HCT116 (cell line): ENCODE results near the gene HMGN1. TPM values are rescaled to one million over a fixed set of nuclear protein-coding genes. Genes with fewer than 3 reads are reported as not detected.

Source experiments
- ATAC-seq: fragments of 200-7000 bp; cut with Tn5 transposase; 2 replicates; pipeline ENCODE4 v1.9.1; 2020; ENCODE audit warnings: mild to moderate bottlenecking, moderate library complexity
- BruUV-seq: library from RNA; stranded (reverse); fragments of 400-500 nt; replicated peaks from 2 replicates; lab custom pipeline; 2021; lab: Mats Ljungman, UMichigan
- CTCF ChIA-PET: fragments of 300-600 bp; sonication (Branson Sonifier 250); formaldehyde crosslinking; loops from one replicate; lab custom pipeline; 2021; ENCODE audit warnings: antibody characterized with exemption; lab: Charles Lee
- POLR2A ChIA-PET: fragments of 300-600, 350-600 bp; sonication (Branson Sonifier 250); formaldehyde crosslinking; loops from one replicate; lab custom pipeline; 2021; ENCODE audit warnings: antibody characterized with exemption; lab: Charles Lee
- RAD21 ChIA-PET, 2 experiments: fragments of 300-600 bp; sonication (Branson Sonifier 250); formaldehyde crosslinking; loops; one replicate each; lab custom pipeline; 2023; ENCODE audit warnings: low total read pairs in 2 of 2; ENCODE audit not compliant: uncharacterized antibody in 2 of 2, unreplicated experiment in 2 of 2, low non-redundant PET in 1 of 2; lab: Charles Lee
- DNase-seq: peaks from one replicate; pipeline ENCODE4 v3.0.0-alpha.2; 2010; ENCODE audit warnings: low read depth, low spot score
- H2AFZ ChIP-seq: fragments of 200-600 bp; shearing (Covaris generic), sonication (generic); 2 replicates; pipeline ENCODE4 v1.6.1; 2017; ENCODE audit warnings: low read depth, mixed run types, mixed read lengths, antibody characterized with exemption, low read length; ENCODE audit not compliant: poor library complexity, severe bottlenecking
- H3K27ac ChIP-seq: 2 replicates; pipeline ENCODE4 v1.5.1; 2012; ENCODE audit warnings: low read depth, low read length
- H3K27me3 ChIP-seq: fragments of 200-600 bp; sonication (generic); 2 replicates; pipeline ENCODE4 v1.6.1; 2016; ENCODE audit warnings: mixed run types, low read length, mixed read lengths; ENCODE audit not compliant: insufficient read depth
- H3K36me3 ChIP-seq, 2 experiments: fragments of 200-500 bp in 1 of 2; fragments of 200-600 bp in 1 of 2; sonication (Bioruptor generic) in 1 of 2; sonication (generic) in 1 of 2; 2 replicates each; pipeline versions ENCODE4 v1.5.1 to v1.6.1; 2014 to 2016; ENCODE audit warnings: low read length in 2 of 2, inconsistent platforms in 1 of 2, mixed read lengths in 1 of 2, mixed run types in 1 of 2; ENCODE audit not compliant: insufficient read depth in 2 of 2, control insufficient read depth in 1 of 2
- H3K4me1 ChIP-seq, 2 experiments: fragments of 200-600 bp in 1 of 2; sonication (generic) in 1 of 2; 2 replicates each; pipeline versions ENCODE4 v1.5.1 to v1.6.1; 2012 to 2017; ENCODE audit warnings: low read length in 2 of 2, inconsistent platforms in 1 of 2, mild to moderate bottlenecking in 1 of 2, mixed read lengths in 1 of 2, mixed run types in 1 of 2, moderate library complexity in 1 of 2; ENCODE audit not compliant: insufficient read depth in 2 of 2, control insufficient read depth in 1 of 2
- H3K4me2 ChIP-seq: fragments of 200-600 bp; sonication (generic); 2 replicates; pipeline ENCODE4 v1.6.1; 2017; ENCODE audit warnings: mixed run types, low read length, mixed read lengths
- H3K4me3 ChIP-seq, 2 experiments: fragments of 200-600 bp in 1 of 2; sonication (generic) in 1 of 2; replicated peaks in 1 of 2; 2 replicates each; pipeline ENCODE4 v1.5.1; 2011 to 2016; ENCODE audit warnings: low read length in 2 of 2, control low read depth in 1 of 2, low read depth in 1 of 2, mild to moderate bottlenecking in 1 of 2, mixed read lengths in 1 of 2, mixed run types in 1 of 2
- H3K79me2 ChIP-seq: fragments of 200-600 bp; sonication (generic); 2 replicates; pipeline ENCODE4 v1.6.1; 2017; ENCODE audit warnings: mild to moderate bottlenecking, mixed run types, low read length, moderate library complexity, mixed read lengths; ENCODE audit not compliant: insufficient read depth
- H3K9ac ChIP-seq: fragments of 200-600 bp; sonication (generic); 2 replicates; pipeline ENCODE4 v1.6.1; 2016; ENCODE audit warnings: low read length, mixed read lengths
- H3K9me2 ChIP-seq: fragments of 200-600 bp; sonication (generic), shearing (Covaris generic); 2 replicates; pipeline ENCODE4 v1.6.1; 2017; ENCODE audit warnings: mixed run types, mild to moderate bottlenecking, moderate library complexity; ENCODE audit not compliant: insufficient read depth
- H3K9me3 ChIP-seq, 2 experiments: fragments of 200-500 bp in 1 of 2; fragments of 200-600 bp in 1 of 2; sonication (Bioruptor generic) in 1 of 2; sonication (generic) in 1 of 2; 2 replicates each; pipeline ENCODE4 v1.6.1; 2014 to 2017; ENCODE audit warnings: low read length in 2 of 2, mixed read lengths in 2 of 2, inconsistent platforms in 1 of 2, low read depth in 1 of 2, mild to moderate bottlenecking in 1 of 2, mixed run types in 1 of 2, moderate library complexity in 1 of 2; ENCODE audit not compliant: control insufficient read depth in 1 of 2, insufficient read depth in 1 of 2
- H4K20me1 ChIP-seq: fragments of 200-600 bp; sonication (generic), shearing (Covaris generic); 2 replicates; pipeline ENCODE4 v1.6.1; 2017; ENCODE audit warnings: mixed run types, mild to moderate bottlenecking, moderate library complexity; ENCODE audit not compliant: insufficient read depth
- ATF3 ChIP-seq: IDR thresholded peaks from 2 replicates; pipeline ENCODE4 v1.6.1; 2012
- CTCF ChIP-seq, 3 experiments: fragments of 200-600 bp in 1 of 3; sonication (generic) in 1 of 3; IDR thresholded peaks in 2 of 3; conservative IDR thresholded peaks in 1 of 3; 2 replicates each; pipeline ENCODE4 v1.5.1; 2012 to 2017; ENCODE audit warnings: low read depth in 2 of 3, low read length in 2 of 3, antibody characterized with exemption in 1 of 3, borderline replicate concordance in 1 of 3, control low read depth in 1 of 3, mild to moderate bottlenecking in 1 of 3, mixed read lengths in 1 of 3, mixed run types in 1 of 3, moderate library complexity in 1 of 3; ENCODE audit not compliant: insufficient read depth in 1 of 3
- EGR1 ChIP-seq: IDR thresholded peaks from 2 replicates; pipeline ENCODE4 v1.6.1; 2012; ENCODE audit warnings: low read depth
- FOSL1 ChIP-seq: IDR thresholded peaks from 2 replicates; pipeline ENCODE4 v1.6.1; 2012; ENCODE audit warnings: low read depth
- POLR2AphosphoS5 ChIP-seq: IDR thresholded peaks from 2 replicates; pipeline ENCODE4 v1.6.1; 2011; ENCODE audit warnings: mild to moderate bottlenecking, low read depth, low read length, moderate library complexity
- RAD21 ChIP-seq: IDR thresholded peaks from 2 replicates; pipeline ENCODE4 v1.6.1; 2012; ENCODE audit warnings: low read depth, mild to moderate bottlenecking
- SP1 ChIP-seq: IDR thresholded peaks from 2 replicates; pipeline ENCODE4 v1.6.1; 2012; ENCODE audit warnings: low read depth
- TCF7L2 ChIP-seq: IDR thresholded peaks from 2 replicates; pipeline ENCODE4 v1.7.0; 2011; ENCODE audit warnings: borderline replicate concordance, inconsistent platforms; ENCODE audit not compliant: insufficient read depth, insufficient read length; ENCODE audit errors: extremely low read depth
- ZFX ChIP-seq: fragments of 450-650 bp; IDR thresholded peaks from 2 replicates; pipeline ENCODE4 v1.6.1; 2017
- intact Hi-C: fragments of 100-400 bp; cut with micrococcal nuclease; formaldehyde crosslinking; loops from 2 replicates; pipeline ENCODE4 v1.10.0; 2022
- total RNA-seq: library from RNA; stranded (reverse); gene quantifications from one replicate; pipeline ENCODE4 v1.2.1, GENCODE V29; 2021; ENCODE audit not compliant: unreplicated experiment

The HMGN1 gene
- total RNA-seq, 1 experiment from 2014 or later = 399 TPM

GRCh38 chr21:39347537-39347936 lies 1.4 kb downstream of the HMGN1 start:
- Histone ChIP-seq H3K79me2 (peaks cover 42% of the 10 kb centered on the region), H3K4me1 (peaks cover 5 to 22% of the 10 kb centered on the region in 2 experiments), H3K9ac (peak overlapping the region; percentile 95), H4K20me1 (peaks cover 34% of the 10 kb centered on the region; the same call in 1 of the 2 replicates), H2AFZ (no peak overlapping the region), H3K36me3 (peaks cover 41 to 44% of the 10 kb centered on the region in 2 experiments), H3K9me3 (no peaks in the 10 kb centered on the region), H3K4me3 (peak overlapping the region; percentile 79 to 97), H3K27me3 (no peaks in the 10 kb centered on the region), H3K27ac (peak overlapping the region; percentile 98; the same call in 1 of the 2 replicates), H3K4me2 (peak overlapping the region; percentile 88), H3K9me2 (no peaks in the 10 kb centered on the region)
- intact Hi-C loops = loop anchor here (5.0 kb wide), 1 partner anchor 35 kb away; the partner anchor contains the start of gene BRWD1
- DNase-seq = no peak
- no TSS peak for BruUV-seq
- RAD21 ChIA-PET = no interaction called here
- TF ChIP-seq ATF3 (no peak), RAD21 (no peak), CTCF (IDR thresholded peaks at IDR 0.05 in 2 of 3, conservative IDR thresholded peaks at IDR 0.05 in 1 of 3; ENCODE audit: borderline replicate concordance in 1 of 3, insufficient read depth in 1 of 3, low read depth in 2 of 3, low read length in 2 of 3) (no peak), ZFX (no peak), SP1 (no peak)
- no peak for ATAC-seq
- POLR2A ChIA-PET = interaction anchor here (0.8 to 1.2 kb wide), 2 partner anchors 33 to 35 kb away, joined by 3 read pairs; a partner anchor contains a TSS
- CTCF ChIA-PET = no interaction called here

GRCh38 chr21:39346671-39347331 lies 2.1 kb downstream of the HMGN1 start:
- TF ChIP-seq POLR2AphosphoS5 (no peak), EGR1 (no peak), RAD21 (no peak), ATF3 (no peak), TCF7L2 (no peak), FOSL1 (no peak)
- no peak overlapping the region; a peak in 1 of 4 replicates for H3K4me3 ChIP-seq
- H3K9me3 ChIP-seq = no peaks in the 10 kb centered on the region
- no peaks in the 10 kb centered on the region for H3K9me2 ChIP-seq
- no peak for ATAC-seq
- H3K79me2 ChIP-seq = peaks cover 42% of the 10 kb centered on the region
- RAD21 ChIA-PET = no interaction called here
- DNase-seq = no peak
- H3K9ac ChIP-seq = peak overlapping the region; percentile 95; the same call in 1 of the 2 replicates
- H3K4me2 ChIP-seq = peak overlapping the region; percentile 88
- CTCF ChIA-PET = no interaction called here
- no TSS peak for BruUV-seq
- POLR2A ChIA-PET = no interaction called here
- intact Hi-C loops = loop anchor here (5.0 kb wide), 1 partner anchor 34 kb away; the partner anchor contains the start of gene BRWD1
- H4K20me1 ChIP-seq = peaks cover 34% of the 10 kb centered on the region; the same call in 1 of the 2 replicates
- no peaks in the 10 kb centered on the region for H3K27me3 ChIP-seq
- H3K27ac ChIP-seq = no peak overlapping the region
- H2AFZ ChIP-seq = no peak overlapping the region
- H3K36me3 ChIP-seq = peaks cover 41 to 46% of the 10 kb centered on the region in 2 experiments
- H3K4me1 ChIP-seq = peaks cover 5 to 22% of the 10 kb centered on the region in 2 experiments
